GM12878 (cell line): ENCODE data around the gene CDC42BPA. TPM values are rescaled to one million over a fixed set of nuclear protein-coding genes. Genes with fewer than 3 reads are reported as not detected.

Experiments
- ATAC-seq: fragments of 200-7000 bp; cut with Tn5 transposase; 3 replicates; pipeline ENCODE4 v1.9.1; 2020; ENCODE audit warnings: mild to moderate bottlenecking, moderate library complexity
- BruUV-seq: library from RNA; stranded (reverse); fragments of 400-500 nt; replicated peaks from 2 replicates; lab custom pipeline; 2021; lab: Mats Ljungman, UMichigan
- CTCF ChIA-PET: fragments of 300-600 bp; sonication (Branson Sonifier 250); formaldehyde crosslinking; extraction: SDS; loops from one replicate; lab custom pipeline; 2021; ENCODE audit warnings: inconsistent platforms; lab: Yijun Ruan, JAX
- POLR2A ChIA-PET: fragments of 350-600 bp; formaldehyde crosslinking; extraction: SDS; loops from one replicate; lab custom pipeline; 2021; ENCODE audit warnings: inconsistent platforms; lab: Charles Lee
- RAD21 ChIA-PET: fragments of 300-600 bp; sonication (Branson Sonifier 250); formaldehyde crosslinking; loops from one replicate; lab custom pipeline; 2023; ENCODE audit warnings: antibody characterized with exemption; ENCODE audit not compliant: unreplicated experiment; lab: Charles Lee
- SMC1A ChIA-PET: fragments of 300-600 bp; sonication (Branson Sonifier 250); formaldehyde crosslinking; loops from one replicate; lab custom pipeline; 2023; ENCODE audit not compliant: unreplicated experiment, uncharacterized antibody; lab: Charles Lee
- DNase-seq: peaks from one replicate; pipeline ENCODE4 v3.0.0-alpha.2; 2011; ENCODE audit warnings: low read depth, low spot score
- FAIRE-seq: peaks from 3 replicates; lab custom pipeline; 2011; peaks lifted over from hg19 to GRCh38; lab: Jason Lieb, UNC
- H2AFZ ChIP-seq: 2 replicates; pipeline ENCODE4 v1.6.0; 2011; ENCODE audit warnings: low read depth, low read length, control low read depth; ENCODE audit not compliant: control insufficient read depth
- H3K27ac ChIP-seq: 2 replicates; pipeline ENCODE4 v1.5.1; 2011; ENCODE audit warnings: control low read depth; ENCODE audit not compliant: control insufficient read depth, insufficient read depth
- H3K27me3 ChIP-seq, 2 experiments: replicated peaks in 1 of 2; 2 replicates each; pipeline versions ENCODE4 v1.6.0 to v1.6.1; 2011; ENCODE audit warnings: low read length in 1 of 2; ENCODE audit not compliant: control insufficient read depth in 2 of 2, insufficient read depth in 2 of 2
- H3K36me3 ChIP-seq, 2 experiments: 2 replicates each; pipeline ENCODE4 v1.5.1; 2011; ENCODE audit warnings: low read length in 1 of 2; ENCODE audit not compliant: control insufficient read depth in 2 of 2, insufficient read depth in 2 of 2
- H3K4me1 ChIP-seq: 2 replicates; pipeline ENCODE4 v1.6.1; 2011; ENCODE audit warnings: mild to moderate bottlenecking, low read length, moderate library complexity, mixed read lengths; ENCODE audit not compliant: control insufficient read depth, insufficient read depth
- H3K4me2 ChIP-seq: 2 replicates; pipeline ENCODE4 v1.6.0; 2011; ENCODE audit warnings: control low read depth; ENCODE audit not compliant: control insufficient read depth, insufficient read depth
- H3K4me3 ChIP-seq: fragments of 200-600 bp; sonication (generic); 2 replicates; pipeline ENCODE4 v1.5.1; 2016
- H3K79me2 ChIP-seq: 2 replicates; pipeline ENCODE4 v1.6.0; 2011; ENCODE audit warnings: low read length; ENCODE audit not compliant: control insufficient read depth, insufficient read depth
- H3K9ac ChIP-seq: 2 replicates; pipeline ENCODE4 v1.8.0; 2011; ENCODE audit warnings: low read length, control low read depth, mixed read lengths; ENCODE audit not compliant: control insufficient read depth, insufficient read depth
- H3K9me3 ChIP-seq: replicated peaks from 3 replicates; pipeline ENCODE4 v1.5.1; 2011; ENCODE audit warnings: mild to moderate bottlenecking, low read length; ENCODE audit not compliant: control insufficient read depth, insufficient read depth
- H4K20me1 ChIP-seq: 2 replicates; pipeline ENCODE4 v1.6.0; 2011; ENCODE audit not compliant: control insufficient read depth, insufficient read depth
- ATF7 ChIP-seq: fragments of 450-650 bp; IDR thresholded peaks from 2 replicates; pipeline ENCODE4 v1.6.1; 2016; ENCODE audit warnings: low read depth, mild to moderate bottlenecking
- CBFB ChIP-seq: IDR thresholded peaks from 2 replicates; pipeline ENCODE4 v1.6.1; 2016; ENCODE audit warnings: antibody characterized with exemption, low read depth
- CREB1 ChIP-seq: IDR thresholded peaks from 2 replicates; pipeline ENCODE4 v1.6.1; 2012; ENCODE audit warnings: low read depth, mild to moderate bottlenecking, inconsistent platforms
- DPF2 ChIP-seq: fragments of 450-650 bp; IDR thresholded peaks from 2 replicates; pipeline ENCODE4 v1.6.1; 2017; ENCODE audit warnings: mild to moderate bottlenecking
- EP300 ChIP-seq, 2 experiments: fragments of 150-350 bp in 1 of 2; IDR thresholded peaks; 2 replicates each; pipeline ENCODE4 v1.6.1; 2011 to 2012; ENCODE audit warnings: low read depth in 2 of 2, low read length in 2 of 2, borderline replicate concordance in 1 of 2, improper control_type of control experiment in 1 of 2, inconsistent platforms in 1 of 2; ENCODE audit not compliant: control insufficient read depth in 1 of 2
- MLLT1 ChIP-seq: fragments of 450-650 bp; IDR thresholded peaks from 2 replicates; pipeline ENCODE4 v1.6.1; 2016; ENCODE audit warnings: mild to moderate bottlenecking
- POLR2AphosphoS2 ChIP-seq: IDR thresholded peaks from 2 replicates; pipeline ENCODE4 v1.6.1; 2011; ENCODE audit warnings: low read depth, mild to moderate bottlenecking, low read length, improper control_type of control experiment, moderate library complexity
- POU2F2 ChIP-seq: IDR thresholded peaks from 3 replicates; pipeline ENCODE4 v1.6.1; 2011; ENCODE audit warnings: low read depth, mild to moderate bottlenecking, low read length, borderline replicate concordance
- RAD21 ChIP-seq: IDR thresholded peaks from 2 replicates; pipeline ENCODE4 v1.6.1; 2011; ENCODE audit warnings: mild to moderate bottlenecking, low read depth, low read length, moderate library complexity; ENCODE audit not compliant: insufficient read depth
- RB1 ChIP-seq: fragments of 450-650 bp; formaldehyde crosslinking; IDR thresholded peaks from 2 replicates; pipeline ENCODE4 v1.6.1; 2017; ENCODE audit warnings: mild to moderate bottlenecking, borderline replicate concordance
- RCOR1 ChIP-seq: conservative IDR thresholded peaks from 2 replicates; pipeline ENCODE4 v1.6.1; 2012; ENCODE audit warnings: low read depth, low read length, improper control_type of control experiment
- SIN3A ChIP-seq: IDR thresholded peaks from 2 replicates; pipeline ENCODE4 v1.6.1; 2012; ENCODE audit warnings: low read depth, low read length, improper control_type of control experiment
- SKIL ChIP-seq: fragments of 450-650 bp; IDR thresholded peaks from 2 replicates; pipeline ENCODE4 v1.6.1; 2017; ENCODE audit warnings: mild to moderate bottlenecking, low read depth, inconsistent platforms; ENCODE audit not compliant: poor library complexity, severe bottlenecking
- SMC3 ChIP-seq: IDR thresholded peaks from 2 replicates; pipeline ENCODE4 v1.6.1; 2011; ENCODE audit warnings: low read length, improper control_type of control experiment, borderline replicate concordance
- SP1 ChIP-seq: IDR thresholded peaks from one replicate; pipeline ENCODE4 v1.6.1; 2011; ENCODE audit warnings: low read depth, low read length
- SUPT20H ChIP-seq: IDR thresholded peaks from 2 replicates; pipeline ENCODE4 v1.6.1; 2011; ENCODE audit warnings: low read depth, mild to moderate bottlenecking, low read length, moderate library complexity, borderline replicate concordance; ENCODE audit not compliant: control insufficient read depth
- ZNF384 ChIP-seq: IDR thresholded peaks from 2 replicates; pipeline ENCODE4 v1.6.1; 2012; ENCODE audit warnings: low read depth, mild to moderate bottlenecking, low read length, improper control_type of control experiment, borderline replicate concordance
- WGBS: methylation state at CpG from one replicate; pipeline ENCODE4 v1.1.6; 2016; ENCODE audit warnings: low lambda C conversion rate; ENCODE audit not compliant: insufficient replicate concordance, insufficient coverage; ENCODE audit errors: missing lambda C conversion rate; 5-methylcytosine and 5-hydroxymethylcytosine counted together
- in situ Hi-C: fragments of 300-500 bp; cut with MboI; formaldehyde crosslinking; loops from 9 replicates; pipeline ENCODE4 v1.14.3; 2018; ENCODE audit warnings: mixed read lengths
- intact Hi-C: fragments of 100-400 bp; cut with micrococcal nuclease; formaldehyde crosslinking; loops from one replicate; pipeline ENCODE4 v1.14.2; 2022; ENCODE audit not compliant: unreplicated experiment
- polyA plus RNA-seq, 11 experiments: library from polyadenylated mRNA; depleted of rRNA in 4 of 11; unstranded in 6 of 11; stranded (reverse) in 5 of 11; fragments of >200 nt; fragmentation: Nextera tagmentation in 4 of 11; fragmentation: Illumina TruSeq in 1 of 11; extraction: Ambion mirVana in 4 of 11; extraction: Trizol in 1 of 11; gene quantifications; 1 replicate in 1 of 11; 2 replicates in 10 of 11; pipeline versions ENCODE4 v1.2.1 to v1.2.3, GENCODE V29; 2011 to 2016; ENCODE audit warnings: inconsistent platforms in 2 of 11, missing spikeins in 2 of 11, low read depth in 1 of 11
- total RNA-seq, 4 experiments: library from RNA; depleted of rRNA in 3 of 4; stranded (reverse); fragments of >200 nt in 3 of 4; fragmentation: Illumina TruSeq in 1 of 4; extraction: Trizol in 1 of 4; gene quantifications; 2 replicates each; pipeline versions ENCODE4 v1.2.1 to v1.2.3, GENCODE V29; 2013 to 2021

The CDC42BPA gene
- total and polyA plus RNA-seq, 10 of the 15 experiments (the other 5 are each of a cell fraction or from before 2014, with no cell fraction given), result 0.02 to 0.52 (median 0.10) TPM

GRCh38 chr1:226946285-226946684 is 372.0 kb downstream of the CDC42BPA start (continued):
- TF ChIP-seq EP300 (IDR thresholded peaks at IDR 0.05; ENCODE audit: borderline replicate concordance in 1 of 2, control insufficient read depth in 1 of 2, low read depth in 2 of 2, low read length in 2 of 2) (no peak), SKIL (no peak), ATF7 (no peak), ZNF384 (no peak), CBFB (no peak), POLR2AphosphoS2 (no peak), SP1 (no peak), RAD21 (no peak)

GRCh38 chr1:226945858-226946245 is 372.4 kb downstream of the CDC42BPA start:
- ChIA-PET POLR2A (no interaction called here), RAD21 (no interaction called here), SMC1A (interaction anchor here (0.7 kb wide), 2 partner anchors 90 to 397 kb away, joined by 3 read pairs; no protein-coding TSS in a partner anchor), CTCF (no interaction called here)
- H3K79me2 ChIP-seq, result no peaks in the 10 kb centered on the region
- H4K20me1 ChIP-seq, result no peaks in the 10 kb centered on the region
- H3K4me3 ChIP-seq, result no peak overlapping the region
- no peaks in the 10 kb centered on the region for H3K9me3 ChIP-seq
- H3K27ac ChIP-seq, result no peak overlapping the region
- FAIRE-seq (no peak), ATAC-seq (no peak), DNase-seq (no peak)
- WGBS, result 69% methylated on average over 8 of the region's 8 CpGs
- no TSS peak for BruUV-seq
- no peaks in the 10 kb centered on the region for H3K4me1 ChIP-seq
- no peak overlapping the region for H3K9ac ChIP-seq
- H2AFZ ChIP-seq, result no peak overlapping the region
- intact Hi-C loops, result no loop called here
- H3K27me3 ChIP-seq, result no peaks in the 10 kb centered on the region
- H3K4me2 ChIP-seq, result no peak overlapping the region
- H3K36me3 ChIP-seq, result no peaks in the 10 kb centered on the region
- in situ Hi-C loops, result no loop called here
- TF ChIP-seq POU2F2 (no peak), CREB1 (no peak), SMC3 (no peak), DPF2 (no peak), MLLT1 (no peak), SIN3A (no peak), RB1 (no peak), SUPT20H (no peak), RCOR1 (no peak)
